Psoas muscle (tissue), 8 donors: ENCODE results near the gene SLC24A4. TPM values are rescaled to one million over a fixed set of nuclear protein-coding genes. Genes with fewer than 3 reads are reported as not detected.
A peak's percentile ranks its signal among the peaks of the same experiment; 100 is the strongest.

Source experiments
- ATAC-seq, 4 donors: fragments of 200-7000 bp; cut with Tn5 transposase; one replicate each; pipeline ENCODE4 v1.9.1; 2020; ENCODE audit warnings: moderate library complexity in 3 of 4, mild to moderate bottlenecking in 2 of 4
- DNase-seq, 2 donors: peaks; one replicate each; pipeline ENCODE4 v3.0.0-alpha.2; 2020
- H3K27ac ChIP-seq: fragments of 200-600 bp; one replicate; pipeline ENCODE4 v1.8.0; 2022
- H3K27me3 ChIP-seq, 3 donors: fragments of 200-600 bp in 1 of 3; one replicate each; pipeline versions ENCODE4 v1.6.1 to v1.8.0; 2013 to 2022; ENCODE audit warnings: low read length in 2 of 3, mild to moderate bottlenecking in 2 of 3, moderate library complexity in 1 of 3; ENCODE audit not compliant: insufficient read depth in 3 of 3
- H3K36me3 ChIP-seq, 2 donors: fragments of 200-600 bp in 1 of 2; one replicate each; pipeline versions ENCODE4 v1.6.1 to v1.8.0; 2013 to 2022; ENCODE audit warnings: low read depth in 1 of 2, mild to moderate bottlenecking in 1 of 2, moderate library complexity in 1 of 2; ENCODE audit not compliant: insufficient read depth in 1 of 2
- H3K4me1 ChIP-seq: fragments of 200-600 bp; one replicate; pipeline ENCODE4 v1.8.0; 2022
- H3K4me3 ChIP-seq: fragments of 200-600 bp; one replicate; pipeline ENCODE4 v1.8.0; 2022; ENCODE audit warnings: mild to moderate bottlenecking
- H3K9me3 ChIP-seq: fragments of 200-600 bp; one replicate; pipeline ENCODE4 v1.8.0; 2022
- WGBS, 3 donors: extraction: QIAGEN DNeasy Blood & Tissue Kit; methylation state at CpG; one replicate each; pipeline versions ENCODE4 v1.1.6 to v1.1.7; 2013; 5-methylcytosine and 5-hydroxymethylcytosine counted together
- intact Hi-C, 2 donors: fragments of 100-400 bp; cut with DNase I; formaldehyde crosslinking; loops; one replicate each; pipeline versions ENCODE4 v1.11.0 to v1.14.2; 2022
- polyA plus RNA-seq, 3 donors: library from polyadenylated mRNA; stranded (reverse); fragments of 200-250 nt; gene quantifications; one replicate each; pipeline ENCODE4 v1.2.3, GENCODE V29; 2013
- total RNA-seq, 4 donors: library from RNA; stranded (reverse); fragmentation: NEBNext Ultra II Directional in 2 of 4; extraction: Animal tissue kit (Norgen Biotek cat#: 25700) in 2 of 4; gene quantifications; one replicate each; pipeline versions ENCODE4 v1.2.1 to v1.2.4, GENCODE V29; 2021 to 2023
- TF ChIP-seq, protein P1 (sequence below): fragments of 200-600 bp; IDR thresholded peaks from one replicate; pipeline ENCODE4 v1.8.0; 2022; ENCODE audit warnings: antibody characterized with exemption
- donor health status: healthy with polysubstance abuse.
- donor health status: DM: no; HTN: no; CAD: no; lungs with moderate emphysema.
- donor health status: Bipolar disorder and iron deficiency.
- donor health status: healthy.
- donor health status: DM: yes; HTN: yes; CAD: no.
- donor health status: DM: no; HTN: no; CAD: no.
- donor health status: DM: no; HTN: no; CAD: no.
- donor health status: DM: yes; HTN: yes; CAD: no.

The SLC24A4 gene
- total and polyA plus RNA-seq, 7 donors = 0.21 to 2.3 (median 0.34) TPM

DNA sequence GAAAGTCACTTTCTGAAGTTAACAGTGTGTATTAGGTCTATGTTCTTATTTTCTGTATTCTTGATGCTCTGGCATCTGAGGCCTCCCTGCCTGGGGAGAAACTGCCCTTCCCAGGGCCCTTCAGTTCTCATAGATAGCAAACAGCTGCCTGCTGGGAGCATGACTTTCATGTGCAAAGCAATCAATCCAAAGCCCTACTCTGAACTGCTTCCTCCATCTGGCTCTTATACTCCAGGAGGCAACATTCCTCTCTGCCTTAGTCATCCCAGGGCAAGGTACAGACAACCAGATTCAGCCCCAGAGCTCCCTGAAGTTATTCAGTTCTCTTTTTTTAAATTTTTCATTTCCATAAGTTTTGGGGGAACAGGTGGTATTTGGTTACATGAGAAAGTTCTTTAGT lies 149.0 kb downstream of the SLC24A4 start:
- no peak overlapping the region for H3K27ac ChIP-seq
- TF ChIP-seq, protein P1, sequence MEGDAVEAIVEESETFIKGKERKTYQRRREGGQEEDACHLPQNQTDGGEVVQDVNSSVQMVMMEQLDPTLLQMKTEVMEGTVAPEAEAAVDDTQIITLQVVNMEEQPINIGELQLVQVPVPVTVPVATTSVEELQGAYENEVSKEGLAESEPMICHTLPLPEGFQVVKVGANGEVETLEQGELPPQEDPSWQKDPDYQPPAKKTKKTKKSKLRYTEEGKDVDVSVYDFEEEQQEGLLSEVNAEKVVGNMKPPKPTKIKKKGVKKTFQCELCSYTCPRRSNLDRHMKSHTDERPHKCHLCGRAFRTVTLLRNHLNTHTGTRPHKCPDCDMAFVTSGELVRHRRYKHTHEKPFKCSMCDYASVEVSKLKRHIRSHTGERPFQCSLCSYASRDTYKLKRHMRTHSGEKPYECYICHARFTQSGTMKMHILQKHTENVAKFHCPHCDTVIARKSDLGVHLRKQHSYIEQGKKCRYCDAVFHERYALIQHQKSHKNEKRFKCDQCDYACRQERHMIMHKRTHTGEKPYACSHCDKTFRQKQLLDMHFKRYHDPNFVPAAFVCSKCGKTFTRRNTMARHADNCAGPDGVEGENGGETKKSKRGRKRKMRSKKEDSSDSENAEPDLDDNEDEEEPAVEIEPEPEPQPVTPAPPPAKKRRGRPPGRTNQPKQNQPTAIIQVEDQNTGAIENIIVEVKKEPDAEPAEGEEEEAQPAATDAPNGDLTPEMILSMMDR = no peak
- no peaks in the 10 kb centered on the region for H3K27me3 ChIP-seq
- H3K4me1 ChIP-seq = no peaks in the 10 kb centered on the region
- intact Hi-C loops = no loop called here
- no peak overlapping the region for H3K4me3 ChIP-seq
- H3K9me3 ChIP-seq = peaks cover 8% of the 10 kb centered on the region
- DNase-seq (no peak), ATAC-seq (no peak)
- H3K36me3 ChIP-seq = no peaks in the 10 kb centered on the region

DNA sequence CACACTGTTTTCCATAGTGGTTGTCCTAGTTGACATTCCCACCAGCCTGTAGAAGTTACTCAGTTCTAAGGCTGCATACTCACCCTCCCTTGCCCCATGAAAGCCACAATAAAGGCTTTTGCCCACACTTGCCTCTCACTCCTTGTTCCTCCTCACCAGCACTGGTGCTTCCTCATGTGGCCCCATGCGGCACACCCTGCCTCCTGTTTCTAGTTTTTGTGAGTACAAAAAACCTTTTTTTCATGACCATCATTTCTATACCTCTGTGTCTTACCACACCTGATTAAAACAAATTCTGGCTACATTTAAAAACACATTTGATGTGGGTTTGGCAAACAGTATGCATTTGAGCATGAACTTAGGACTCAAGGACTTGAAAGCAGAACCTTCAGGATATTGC lies 149.9 kb downstream of the SLC24A4 start:
- no peak for ATAC-seq
- Histone ChIP-seq H3K4me1 (no peaks in the 10 kb centered on the region), H3K36me3 (no peaks in the 10 kb centered on the region), H3K27ac (peak overlapping the region; percentile 6), H3K4me3 (no peak overlapping the region), H3K27me3 (no peaks in the 10 kb centered on the region), H3K9me3 (peaks cover 8% of the 10 kb centered on the region)
- TF ChIP-seq, protein P1 = no peak
- intact Hi-C loops = no loop called here
- 85 to 96% (median 88%) methylated on average over 1 of the region's 1 CpG for WGBS, 3 donors
- DNase-seq = no peak

DNA sequence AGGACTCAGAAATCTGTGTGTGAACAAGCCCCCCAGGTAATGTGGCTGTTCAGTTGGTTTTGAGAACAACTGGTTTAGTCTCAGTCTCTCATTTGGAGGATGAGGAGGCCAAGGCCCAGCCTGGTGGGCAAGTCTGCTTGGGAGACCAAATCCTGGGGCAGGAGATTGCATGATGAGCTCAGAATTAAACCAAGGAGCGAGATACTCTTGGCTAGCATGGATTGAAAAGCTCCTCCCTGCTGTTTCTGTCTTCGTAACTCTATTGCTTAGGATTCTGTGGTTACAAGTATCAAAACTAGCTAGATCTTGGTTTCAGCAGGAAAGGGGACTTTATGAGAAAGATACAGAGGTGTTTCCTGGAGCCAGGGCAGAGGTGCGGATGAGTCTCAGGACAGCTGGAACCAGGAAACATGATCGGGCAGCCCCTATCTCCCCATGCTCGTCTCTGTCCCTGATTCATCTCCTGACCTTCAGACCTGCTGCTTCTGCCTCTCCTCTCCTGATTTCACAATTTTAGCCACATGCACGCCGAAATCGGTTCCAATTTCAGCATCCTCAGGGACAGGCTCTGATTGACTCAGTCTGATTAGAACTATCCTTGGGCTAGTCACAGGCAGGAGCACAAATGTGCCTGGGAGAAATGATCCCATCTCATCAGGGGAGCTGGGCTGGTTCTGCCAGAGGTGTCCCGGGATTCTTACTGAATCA lies 150.4 kb downstream of the SLC24A4 start:
- 40 to 62% (median 45%) methylated on average over 9 of the region's 9 CpGs for WGBS, 3 donors
- Histone ChIP-seq H3K9me3 (peaks cover 8% of the 10 kb centered on the region), H3K27me3 (no peaks in the 10 kb centered on the region), H3K4me3 (no peak overlapping the region), H3K4me1 (no peaks in the 10 kb centered on the region), H3K36me3 (no peaks in the 10 kb centered on the region), H3K27ac (peak overlapping the region; percentile 6)
- TF ChIP-seq, protein P1 = no peak
- ATAC-seq (peak; percentile 34 to 79 (median 65)), DNase-seq (peak; percentile 72 to 80)
- intact Hi-C loops = no loop called here

DNA sequence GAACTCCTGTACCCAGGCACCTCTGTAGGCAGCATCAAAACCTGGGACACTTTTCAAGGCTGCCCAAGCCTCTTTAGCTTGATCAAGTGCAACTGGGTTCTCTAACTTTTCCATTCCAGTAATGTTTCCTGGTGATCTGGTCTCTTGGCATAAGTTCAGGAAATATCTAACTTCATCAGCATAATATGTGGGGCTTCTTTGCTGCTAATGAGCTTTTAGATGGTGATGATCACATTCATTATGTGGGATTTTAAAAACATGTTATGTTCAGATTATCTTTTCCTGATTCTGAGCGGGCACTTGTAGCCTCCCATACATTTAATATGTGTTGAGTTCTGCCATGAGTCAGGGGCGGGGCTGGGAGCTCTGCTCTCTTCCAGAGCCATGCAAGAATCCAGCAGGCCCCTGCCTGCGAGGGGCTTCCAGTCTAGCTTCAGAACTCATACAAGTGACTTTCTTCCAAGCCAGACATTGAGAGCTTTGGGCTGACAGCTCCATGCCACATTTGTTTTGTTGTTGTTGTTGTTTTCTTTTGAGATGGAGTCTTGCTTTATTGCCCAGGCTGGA lies 151.1 kb downstream of the SLC24A4 start:
- H3K4me3 ChIP-seq = no peak overlapping the region
- no peak overlapping the region for H3K27ac ChIP-seq
- WGBS, 3 donors = 77 to 94% (median 92%) methylated on average over 3 of the region's 3 CpGs
- peaks cover 8% of the 10 kb centered on the region for H3K9me3 ChIP-seq
- no peak for DNase-seq
- TF ChIP-seq, protein P1 = no peak
- intact Hi-C loops = no loop called here
- no peaks in the 10 kb centered on the region for H3K4me1 ChIP-seq
- H3K27me3 ChIP-seq = no peaks in the 10 kb centered on the region
- ATAC-seq = peak in 1 of 4 donors; percentile 8
- no peaks in the 10 kb centered on the region for H3K36me3 ChIP-seq
